ENCODE measurements around the gene TBC1D1. TPM values are rescaled to one million over a fixed set of nuclear protein-coding genes. Genes with fewer than 3 reads are reported as not detected.
A peak's percentile ranks its signal among the peaks of the same experiment; 100 is the strongest.

The TBC1D1 gene
- total and polyA plus RNA-seq, 8 donors, result 16.2 to 41.0 (median 24.6) TPM

- DNase-seq (no peak), FAIRE-seq (no peak), ATAC-seq (no peak)
- TF ChIP-seq CTCF (IDR thresholded peaks at IDR 0.05), result no peak
- no peaks in the 10 kb centered on the region for H3K9me3 ChIP-seq
- no peak overlapping the region for H3K4me3 ChIP-seq
- H3K36me3 ChIP-seq, result no peaks in the 10 kb centered on the region
- peaks cover 0 to 5% (median 0%) of the 10 kb centered on the region in 3 donors for H3K4me1 ChIP-seq
- no peaks in the 10 kb centered on the region for H3K27me3 ChIP-seq
- 83 to 87% methylated on average over 2 of the region's 2 CpGs for WGBS, 2 donors
- intact Hi-C loops (cut with DNase I), result no loop called here
- H3K27ac ChIP-seq, result no peak overlapping the region
Measured at GRCh38 chr4:38125816-38126215, 234.9 kb downstream of the TBC1D1 start.

GRCh38 chr4:38128478-38129459 lies 237.9 kb downstream of the TBC1D1 start:
- no peak for DNase-seq
- no peaks in the 10 kb centered on the region for H3K36me3 ChIP-seq
- H3K4me3 ChIP-seq, result no peak overlapping the region
- H3K27ac ChIP-seq, result no peak overlapping the region
- H3K9me3 ChIP-seq, result no peaks in the 10 kb centered on the region
- no peak for TF ChIP-seq CTCF (IDR thresholded peaks at IDR 0.05)
- intact Hi-C loops (cut with DNase I), result no loop called here
- ATAC-seq, result peak in 1 of 4 donors; percentile 2
- peaks cover 22 to 30% (median 27%) of the 10 kb centered on the region in 3 donors for H3K4me1 ChIP-seq
- FAIRE-seq, result no peak
- H3K27me3 ChIP-seq, result no peaks in the 10 kb centered on the region
- WGBS, 2 donors, result 79 to 89% methylated on average over 7 of the region's 7 CpGs

- H3K27ac ChIP-seq, result no peak overlapping the region
- WGBS, 2 donors, result 79% methylated on average over 7 of the region's 7 CpGs
- H3K9me3 ChIP-seq, result no peaks in the 10 kb centered on the region
- peaks cover 31 to 39% (median 36%) of the 10 kb centered on the region in 3 donors for H3K4me1 ChIP-seq
- no peak for DNase-seq
- no peak for FAIRE-seq
- H3K27me3 ChIP-seq, result no peaks in the 10 kb centered on the region
- intact Hi-C loops (cut with DNase I), result no loop called here
- ATAC-seq, result no peak
- TF ChIP-seq CTCF (IDR thresholded peaks at IDR 0.05), result no peak
- H3K36me3 ChIP-seq, result no peaks in the 10 kb centered on the region
- no peak overlapping the region for H3K4me3 ChIP-seq
Measured at GRCh38 chr4:38129460-38130227, 238.8 kb downstream of the TBC1D1 start.

GRCh38 chr4:38130884-38131283 lies 240.0 kb downstream of the TBC1D1 start:
- Histone ChIP-seq H3K36me3 (no peaks in the 10 kb centered on the region), H3K4me1 (peaks cover 33 to 44% (median 40%) of the 10 kb centered on the region in 3 donors), H3K27ac (peak overlapping the region; percentile 46 to 86 (median 64)), H3K27me3 (no peaks in the 10 kb centered on the region), H3K9me3 (no peaks in the 10 kb centered on the region), H3K4me3 (no peak overlapping the region)
- ATAC-seq (no peak), FAIRE-seq (no peak), DNase-seq (no peak)
- TF ChIP-seq CTCF (IDR thresholded peaks at IDR 0.05), result no peak
- WGBS, 2 donors, result 67 to 77% methylated on average over 3 of the region's 3 CpGs
- intact Hi-C loops (cut with DNase I), result no loop called here

Data from pancreas (tissue), 10 donors.